ENCODE data around the gene FKBP2. TPM values are rescaled to one million over a fixed set of nuclear protein-coding genes. Genes with fewer than 3 reads are reported as not detected.

The FKBP2 gene
- total RNA-seq, 3 donors from 2014 or later = 67.5 to 91.0 (median 75.8) TPM

DNA sequence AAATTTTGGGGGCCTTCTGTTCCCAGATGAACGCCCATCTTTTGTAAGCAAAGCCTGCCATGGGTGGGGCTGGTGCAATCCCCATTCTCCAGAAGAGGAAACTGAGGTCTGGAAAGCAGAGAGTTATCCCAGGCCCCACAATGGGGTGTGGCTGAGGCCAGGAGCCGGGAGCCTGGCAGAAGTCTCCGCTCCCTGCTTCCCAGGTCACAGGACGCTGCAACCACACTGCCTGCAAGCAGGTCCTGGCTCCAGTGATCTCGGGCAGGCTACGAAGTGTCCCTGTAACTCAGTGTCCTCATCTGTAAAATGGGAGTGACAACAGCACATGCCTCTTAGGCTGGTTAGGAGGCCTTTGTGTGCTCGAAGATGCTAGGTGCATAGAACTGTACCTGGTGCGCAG, 12.1 kb downstream of the FKBP2 start:
- intact Hi-C loops (cut with DNase I, micrococcal nuclease) = no loop called here
- no peak for ATAC-seq
- Histone ChIP-seq H3K4me1 (ENCODE audit: low read depth) (peaks cover 17% of the 10 kb centered on the region), H3K36me3 (ENCODE audit: low read depth) (peaks cover 3% of the 10 kb centered on the region), H3K9me3 (no peaks in the 10 kb centered on the region), H3K4me3 (no peak overlapping the region)
- TF ChIP-seq, protein P1, sequence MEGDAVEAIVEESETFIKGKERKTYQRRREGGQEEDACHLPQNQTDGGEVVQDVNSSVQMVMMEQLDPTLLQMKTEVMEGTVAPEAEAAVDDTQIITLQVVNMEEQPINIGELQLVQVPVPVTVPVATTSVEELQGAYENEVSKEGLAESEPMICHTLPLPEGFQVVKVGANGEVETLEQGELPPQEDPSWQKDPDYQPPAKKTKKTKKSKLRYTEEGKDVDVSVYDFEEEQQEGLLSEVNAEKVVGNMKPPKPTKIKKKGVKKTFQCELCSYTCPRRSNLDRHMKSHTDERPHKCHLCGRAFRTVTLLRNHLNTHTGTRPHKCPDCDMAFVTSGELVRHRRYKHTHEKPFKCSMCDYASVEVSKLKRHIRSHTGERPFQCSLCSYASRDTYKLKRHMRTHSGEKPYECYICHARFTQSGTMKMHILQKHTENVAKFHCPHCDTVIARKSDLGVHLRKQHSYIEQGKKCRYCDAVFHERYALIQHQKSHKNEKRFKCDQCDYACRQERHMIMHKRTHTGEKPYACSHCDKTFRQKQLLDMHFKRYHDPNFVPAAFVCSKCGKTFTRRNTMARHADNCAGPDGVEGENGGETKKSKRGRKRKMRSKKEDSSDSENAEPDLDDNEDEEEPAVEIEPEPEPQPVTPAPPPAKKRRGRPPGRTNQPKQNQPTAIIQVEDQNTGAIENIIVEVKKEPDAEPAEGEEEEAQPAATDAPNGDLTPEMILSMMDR (IDR thresholded peaks at IDR 0.05) = no peak
- DNase-seq = no peak

DNA sequence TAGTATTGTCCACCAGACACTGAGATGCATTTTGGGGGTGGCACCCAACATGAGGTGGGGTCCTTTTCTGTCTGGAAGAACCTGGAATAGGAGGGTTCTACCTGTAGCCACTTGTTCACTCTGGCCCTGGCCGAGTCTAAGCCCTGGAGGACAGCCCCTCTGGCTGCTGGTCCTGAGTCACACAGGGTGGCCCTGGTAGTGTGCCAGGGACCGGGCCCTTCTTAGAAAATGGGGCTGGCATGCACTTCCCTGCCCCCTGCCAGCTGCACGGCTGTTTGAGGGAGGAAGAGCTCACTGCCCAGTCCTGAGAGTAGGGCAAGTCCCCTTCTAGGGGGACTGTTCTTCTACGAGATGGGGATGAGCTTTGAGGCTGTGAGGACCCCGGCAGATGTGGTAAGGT, 12.6 kb downstream of the FKBP2 start:
- ATAC-seq = no peak
- DNase-seq = no peak
- Histone ChIP-seq H3K4me1 (ENCODE audit: low read depth) (peaks cover 16% of the 10 kb centered on the region), H3K36me3 (ENCODE audit: low read depth) (peaks cover 3% of the 10 kb centered on the region), H3K9me3 (no peaks in the 10 kb centered on the region), H3K4me3 (no peak overlapping the region)
- intact Hi-C loops (cut with DNase I, micrococcal nuclease) = no loop called here
- TF ChIP-seq, protein P1 (IDR thresholded peaks at IDR 0.05) = no peak

DNA sequence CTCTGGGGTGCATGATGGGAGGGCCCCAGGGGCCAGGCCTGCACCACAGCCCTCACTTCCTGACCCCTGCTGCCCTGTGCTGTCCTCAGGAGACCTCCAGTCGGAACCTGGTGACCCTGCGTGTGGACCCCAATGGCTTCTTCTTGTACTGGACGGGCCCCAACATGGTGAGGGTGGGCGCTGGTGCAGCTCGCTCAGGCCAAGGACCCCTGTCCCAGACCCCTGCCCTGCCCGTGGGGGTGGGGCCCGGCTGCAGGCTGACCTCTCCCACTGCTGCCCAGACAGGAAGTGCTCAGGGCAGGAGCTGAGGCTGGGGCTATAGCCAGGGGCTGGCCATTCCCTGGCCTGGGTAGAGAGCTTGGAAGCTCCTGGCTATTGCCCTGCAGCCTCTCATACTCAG, 13.4 kb downstream of the FKBP2 start:
- no peak for DNase-seq
- no peak for ATAC-seq
- intact Hi-C loops (cut with DNase I, micrococcal nuclease) = no loop called here
- H3K4me3 ChIP-seq = no peak overlapping the region
- peaks cover 16% of the 10 kb centered on the region for H3K4me1 ChIP-seq (ENCODE audit: low read depth)
- H3K9me3 ChIP-seq = no peaks in the 10 kb centered on the region
- TF ChIP-seq, protein P1 (IDR thresholded peaks at IDR 0.05) = no peak
- H3K36me3 ChIP-seq (ENCODE audit: low read depth) = peaks cover 3% of the 10 kb centered on the region

DNA sequence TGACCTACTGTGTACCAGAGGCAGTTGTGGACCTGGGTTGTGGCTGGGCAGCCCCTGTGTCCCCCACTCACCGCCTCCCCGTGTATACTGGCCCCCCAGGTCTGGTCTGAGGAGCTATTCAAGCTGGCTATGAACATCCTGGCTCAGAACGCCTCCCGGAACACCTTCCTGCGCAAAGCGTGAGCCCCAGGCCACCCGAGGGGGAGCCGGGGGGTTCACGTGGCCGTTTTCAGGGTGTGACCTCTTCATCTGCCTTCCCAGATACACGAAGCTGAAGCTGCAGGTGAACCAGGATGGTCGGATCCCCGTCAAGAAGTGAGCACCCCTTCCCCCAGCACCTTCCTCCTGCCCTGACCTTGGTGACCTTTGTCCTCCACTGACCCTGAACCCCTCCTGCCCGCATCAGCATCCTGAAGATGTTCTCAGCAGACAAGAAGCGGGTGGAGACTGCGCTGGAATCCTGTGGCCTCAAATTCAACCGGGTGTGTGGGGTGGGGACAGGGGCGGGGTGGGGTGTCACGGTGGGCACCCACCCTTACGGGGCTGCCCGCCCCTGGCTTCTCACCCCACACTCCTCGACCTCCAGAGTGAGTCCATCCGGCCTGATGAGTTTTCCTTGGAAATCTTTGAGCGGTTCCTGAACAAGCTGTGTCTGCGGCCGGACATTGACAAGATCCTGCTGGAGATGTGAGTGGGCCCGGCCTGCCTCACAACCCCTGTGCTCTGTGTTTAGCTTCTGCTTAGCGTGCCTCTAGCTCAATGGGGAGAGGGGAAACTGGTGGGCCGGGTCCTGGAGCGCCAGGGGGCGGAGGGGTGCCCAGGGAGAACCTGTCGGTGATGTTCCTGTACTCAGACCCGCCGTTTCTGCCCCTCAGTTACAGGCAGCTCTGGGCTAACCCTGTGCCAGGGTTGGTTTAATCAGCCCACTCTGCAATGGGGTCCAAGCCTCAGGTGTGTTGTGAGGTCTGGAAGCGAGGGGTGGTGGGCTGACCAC, 14.5 kb downstream of the FKBP2 start:
- no peak overlapping the region for H3K4me3 ChIP-seq
- peaks cover 14% of the 10 kb centered on the region for H3K4me1 ChIP-seq (ENCODE audit: low read depth)
- TF ChIP-seq, protein P1 (IDR thresholded peaks at IDR 0.05) = no peak
- H3K9me3 ChIP-seq = no peaks in the 10 kb centered on the region
- intact Hi-C loops (cut with DNase I, micrococcal nuclease) = no loop called here
- no peak for ATAC-seq
- H3K36me3 ChIP-seq (ENCODE audit: low read depth) = peaks cover 3% of the 10 kb centered on the region
- DNase-seq = no peak

DNA sequence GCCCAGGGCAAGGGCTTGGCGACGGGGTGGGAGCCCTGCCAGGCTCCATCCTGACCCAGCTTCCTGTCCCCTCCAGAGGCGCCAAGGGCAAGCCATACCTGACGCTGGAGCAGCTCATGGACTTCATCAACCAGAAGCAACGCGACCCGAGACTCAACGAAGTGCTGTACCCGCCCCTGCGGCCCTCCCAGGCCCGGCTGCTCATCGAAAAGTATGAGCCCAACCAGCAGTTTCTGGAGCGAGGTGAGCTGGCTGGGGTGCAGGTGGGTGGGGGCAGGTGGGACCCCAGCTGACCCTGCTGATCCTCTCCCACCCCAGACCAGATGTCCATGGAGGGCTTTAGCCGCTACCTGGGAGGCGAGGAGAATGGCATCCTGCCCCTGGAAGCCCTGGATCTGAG, 15.4 kb downstream of the FKBP2 start:
- TF ChIP-seq, protein P1 (IDR thresholded peaks at IDR 0.05) = no peak
- Histone ChIP-seq H3K4me3 (no peak overlapping the region), H3K36me3 (ENCODE audit: low read depth) (peaks cover 3% of the 10 kb centered on the region), H3K4me1 (ENCODE audit: low read depth) (peaks cover 8% of the 10 kb centered on the region), H3K9me3 (no peaks in the 10 kb centered on the region)
- no peak for ATAC-seq
- DNase-seq = no peak
- intact Hi-C loops (cut with DNase I, micrococcal nuclease) = no loop called here

All from mucosa of descending colon (tissue), 3 donors.